ENCODE measurements around the gene GLRA1. TPM values are rescaled to one million over a fixed set of nuclear protein-coding genes. Genes with fewer than 3 reads are reported as not detected.

GLRA1 gene
- total and polyA plus RNA-seq, 2 of the 4 experiments (the other 2 are of a cell fraction), result not detected

DNA sequence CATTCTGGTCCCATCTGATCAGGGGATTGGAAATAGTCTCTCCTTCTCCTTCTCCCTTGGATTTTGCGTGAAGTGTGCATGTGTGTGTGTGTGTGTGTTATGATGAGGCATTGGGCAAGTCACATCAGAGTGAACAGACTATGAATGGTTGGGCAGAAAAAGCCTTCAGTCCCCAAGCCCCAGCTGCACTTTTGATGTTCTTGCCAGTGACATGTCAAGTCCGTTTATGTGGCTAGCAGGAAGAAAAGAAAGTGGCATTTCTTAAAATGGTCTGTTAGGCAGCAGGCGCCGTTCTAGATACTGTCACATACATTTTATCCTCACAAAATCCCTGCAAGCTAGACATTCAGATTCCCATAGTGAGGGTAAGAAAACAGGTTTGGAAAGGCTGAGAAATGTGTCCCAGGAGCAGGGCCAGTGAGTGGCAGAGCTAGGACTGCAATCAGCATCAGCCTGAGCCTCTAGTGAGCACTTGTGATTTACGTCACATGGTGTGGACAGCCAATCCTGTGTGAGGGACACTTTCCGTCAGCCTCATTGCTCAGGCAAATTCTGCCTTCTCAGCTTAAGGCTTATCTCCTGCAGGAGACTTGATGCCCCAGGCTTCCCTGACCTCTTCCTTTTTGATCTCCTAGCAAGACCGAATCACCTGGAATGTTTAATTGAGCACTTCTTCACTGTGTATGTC, 60.4 kb downstream of the GLRA1 start:
- Histone ChIP-seq H3K4me1 (ENCODE audit: control insufficient read depth, insufficient read depth, low read length) (no peaks in the 10 kb centered on the region), H3K18ac (ENCODE audit: low read depth, low read length) (no peak overlapping the region), H4K8ac (ENCODE audit: low read depth in 2 of 2, low read length in 2 of 2) (no peak overlapping the region), H4K20me1 (ENCODE audit: insufficient read depth, low read length) (no peaks in the 10 kb centered on the region), H2AK9ac (replicated peaks; ENCODE audit: low read depth, low read length, poor library complexity) (no peak overlapping the region), H2AK5ac (ENCODE audit: low read depth, low read length) (no peak overlapping the region), H3K14ac (replicated peaks; ENCODE audit: low read depth, low read length) (no peak overlapping the region), H3K9me3 (ENCODE audit: control insufficient read depth, insufficient read depth, low read length) (no peaks in the 10 kb centered on the region), H2BK5ac (ENCODE audit: low read depth, low read length, poor library complexity, severe bottlenecking) (no peak overlapping the region), H4K5ac (ENCODE audit: low read depth, low read length) (no peak overlapping the region), H3K4ac (ENCODE audit: low read depth, low read length) (no peak overlapping the region), H3K4me2 (ENCODE audit: low read depth, low read length) (no peak overlapping the region), H3K36me3 (ENCODE audit: control insufficient read depth, insufficient read depth, low read length) (no peaks in the 10 kb centered on the region), H3K56ac (ENCODE audit: extremely low read depth, insufficient read depth, low read length) (no peak overlapping the region), H3K9me1 (ENCODE audit: insufficient read depth, low read length) (no peaks in the 10 kb centered on the region), H4K91ac (ENCODE audit: insufficient read depth, low read depth, low read length) (no peak overlapping the region), H3K23ac (ENCODE audit: low read depth, low read length) (no peak overlapping the region), H3K4me3 (ENCODE audit: insufficient read depth, low read depth, low read length) (no peak overlapping the region), H3K79me1 (ENCODE audit: low read depth in 1 of 2, low read length in 2 of 2) (no peaks in the 10 kb centered on the region), H3K9ac (ENCODE audit: low read depth, low read length) (no peak overlapping the region), H2BK120ac (ENCODE audit: low read depth, low read length) (no peak overlapping the region), H2AFZ (replicated peaks; ENCODE audit: low read length, poor library complexity) (peak overlapping the region; percentile 49), H3K27ac (ENCODE audit: insufficient read depth, low read length) (no peak overlapping the region), H2BK20ac (ENCODE audit: low read depth, low read length) (no peak overlapping the region), H3K27me3 (ENCODE audit: control insufficient read depth, insufficient read depth, low read length) (no peaks in the 10 kb centered on the region), H2BK15ac (ENCODE audit: low read depth, low read length) (no peak overlapping the region)
- in situ Hi-C loops (cut with MboI; ENCODE audit: low sequenced_read_pairs) (no loop called here), intact Hi-C loops (cut with micrococcal nuclease) (no loop called here), dilution Hi-C loops (cut with HindIII; ENCODE audit: low sequenced_read_pairs, unreplicated experiment) (no loop called here)
- ChIA-PET CTCF (interaction anchor here (1.4 kb wide), 1 partner anchor 39 kb away, joined by 4 read pairs; no protein-coding TSS in a partner anchor), POLR2A (ENCODE audit: unreplicated experiment) (no interaction called here)
- peak; percentile 40; the same call in 1 of the 2 replicates for ATAC-seq (ENCODE audit: low read depth)
- TF ChIP-seq NFE2L2 (IDR thresholded peaks at IDR 0.05; ENCODE audit: low read depth, low read length), result no peak
- no peak for TF ChIP-seq CEBPB (IDR thresholded peaks at IDR 0.05; ENCODE audit: low read depth, low read length)
- no peak for TF ChIP-seq FOS (IDR thresholded peaks at IDR 0.05; ENCODE audit: low read depth, low read length)
- TF ChIP-seq CHD1 (IDR thresholded peaks at IDR 0.05; ENCODE audit: low read depth, low read length), result no peak
- TF ChIP-seq, protein P1, sequence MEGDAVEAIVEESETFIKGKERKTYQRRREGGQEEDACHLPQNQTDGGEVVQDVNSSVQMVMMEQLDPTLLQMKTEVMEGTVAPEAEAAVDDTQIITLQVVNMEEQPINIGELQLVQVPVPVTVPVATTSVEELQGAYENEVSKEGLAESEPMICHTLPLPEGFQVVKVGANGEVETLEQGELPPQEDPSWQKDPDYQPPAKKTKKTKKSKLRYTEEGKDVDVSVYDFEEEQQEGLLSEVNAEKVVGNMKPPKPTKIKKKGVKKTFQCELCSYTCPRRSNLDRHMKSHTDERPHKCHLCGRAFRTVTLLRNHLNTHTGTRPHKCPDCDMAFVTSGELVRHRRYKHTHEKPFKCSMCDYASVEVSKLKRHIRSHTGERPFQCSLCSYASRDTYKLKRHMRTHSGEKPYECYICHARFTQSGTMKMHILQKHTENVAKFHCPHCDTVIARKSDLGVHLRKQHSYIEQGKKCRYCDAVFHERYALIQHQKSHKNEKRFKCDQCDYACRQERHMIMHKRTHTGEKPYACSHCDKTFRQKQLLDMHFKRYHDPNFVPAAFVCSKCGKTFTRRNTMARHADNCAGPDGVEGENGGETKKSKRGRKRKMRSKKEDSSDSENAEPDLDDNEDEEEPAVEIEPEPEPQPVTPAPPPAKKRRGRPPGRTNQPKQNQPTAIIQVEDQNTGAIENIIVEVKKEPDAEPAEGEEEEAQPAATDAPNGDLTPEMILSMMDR (conservative IDR thresholded peaks at IDR 0.05; ENCODE audit: low read depth, low read length), result no peak
- TF ChIP-seq SMC3 (IDR thresholded peaks at IDR 0.05; ENCODE audit: low read depth, low read length), result no peak
- TF ChIP-seq RCOR1 (IDR thresholded peaks at IDR 0.05; ENCODE audit: insufficient replicate concordance, low read length), result no peak
- TF ChIP-seq MXI1 (IDR thresholded peaks at IDR 0.05; ENCODE audit: borderline replicate concordance, low read depth, low read length), result no peak
- no peak for TF ChIP-seq RFX5 (IDR thresholded peaks at IDR 0.05; ENCODE audit: low read depth, low read length)
- TF ChIP-seq ELK1 (IDR thresholded peaks at IDR 0.05; ENCODE audit: borderline replicate concordance, low read depth, low read length), result no peak
- no peak for TF ChIP-seq BHLHE40 (IDR thresholded peaks at IDR 0.05; ENCODE audit: low read depth, low read length)
- DNase-seq, result no peak
- WGBS, 2 experiments (ENCODE audit: extremely low coverage in 2 of 2, insufficient read length in 1 of 2), result 50% methylated on average over 1 of the region's 7 CpGs; no CpG with 5 or more reads in 1 of the 2 experiments
- BruUV-seq (replicated peaks), result no TSS peak
